Smooth muscle cell (in vitro differentiated cells): ENCODE results near the gene BRD3OS. TPM values are rescaled to one million over a fixed set of nuclear protein-coding genes. Genes with fewer than 3 reads are reported as not detected.

Experiments
- DNase-seq: peaks from one replicate; lab custom pipeline; 2025; ENCODE audit not compliant: unreplicated experiment; lab: John Stamatoyannopoulos, UW
- H2AFZ ChIP-seq: fragments of 200-600 bp; sonication (generic); 2 replicates; pipeline ENCODE4 v1.6.0; 2016; ENCODE audit warnings: antibody characterized with exemption, low read depth, mild to moderate bottlenecking
- H3F3A ChIP-seq: fragments of 200-600 bp; sonication (generic); 2 replicates; pipeline ENCODE4 v1.6.0; 2017; ENCODE audit warnings: antibody characterized with exemption, low read depth
- H3K27ac ChIP-seq: fragments of 200-600 bp; sonication (generic); 2 replicates; pipeline ENCODE4 v1.5.1; 2016; ENCODE audit warnings: low read depth, mild to moderate bottlenecking
- H3K27me3 ChIP-seq: fragments of 200-600 bp; sonication (generic); 2 replicates; pipeline ENCODE4 v1.6.1; 2016; ENCODE audit warnings: low read depth, mild to moderate bottlenecking
- H3K36me3 ChIP-seq: fragments of 200-600 bp; sonication (generic); 2 replicates; pipeline ENCODE4 v1.5.1; 2016; ENCODE audit warnings: low read depth
- H3K4me1 ChIP-seq: fragments of 200-600 bp; sonication (generic); 2 replicates; pipeline ENCODE4 v1.5.1; 2016; ENCODE audit warnings: low read depth
- H3K4me2 ChIP-seq: fragments of 200-600 bp; sonication (generic); 2 replicates; pipeline ENCODE4 v1.6.0; 2016; ENCODE audit warnings: mild to moderate bottlenecking
- H3K4me3 ChIP-seq: fragments of 200-600 bp; sonication (generic); 2 replicates; pipeline ENCODE4 v1.5.1; 2016; ENCODE audit warnings: mild to moderate bottlenecking
- H3K79me2 ChIP-seq: fragments of 200-600 bp; sonication (generic); 2 replicates; pipeline ENCODE4 v1.6.0; 2016; ENCODE audit warnings: low read depth, mild to moderate bottlenecking
- H3K9ac ChIP-seq: fragments of 200-600 bp; sonication (generic); 2 replicates; pipeline ENCODE4 v1.6.0; 2016; ENCODE audit warnings: low read depth
- H3K9me3 ChIP-seq: fragments of 200-600 bp; sonication (generic); replicated peaks from 2 replicates; pipeline ENCODE4 v1.5.1; 2016; ENCODE audit warnings: low read depth
- H4K20me1 ChIP-seq: fragments of 200-600 bp; sonication (generic); 2 replicates; pipeline ENCODE4 v1.6.0; 2016; ENCODE audit warnings: low read depth
- WGBS: methylation state at CpG from one replicate; pipeline ENCODE4 v1.1.7; 2016; ENCODE audit warnings: low lambda C conversion rate; 5-methylcytosine and 5-hydroxymethylcytosine counted together
- polyA plus RNA-seq: library from polyadenylated mRNA; unstranded; fragments of >200 nt; fragmentation: Nextera tagmentation; extraction: Ambion mirVana; gene quantifications from 2 replicates; pipeline ENCODE4 v1.2.1, GENCODE V29; 2016
- total RNA-seq: library from RNA; depleted of rRNA; stranded (reverse); fragments of >200 nt; gene quantifications from 2 replicates; pipeline ENCODE4 v1.2.3, GENCODE V29; 2014
- TF ChIP-seq, protein P1 (sequence below): fragments of 200-600 bp; sonication (generic); IDR thresholded peaks from 2 replicates; pipeline ENCODE4 v1.5.1; 2017; ENCODE audit warnings: borderline replicate concordance, mild to moderate bottlenecking, antibody characterized with exemption; ENCODE audit not compliant: insufficient read depth, poor library complexity, severe bottlenecking

BRD3OS gene
- total and polyA plus RNA-seq, 2 experiments from 2014 or later: 16.0 to 16.1 TPM

DNA sequence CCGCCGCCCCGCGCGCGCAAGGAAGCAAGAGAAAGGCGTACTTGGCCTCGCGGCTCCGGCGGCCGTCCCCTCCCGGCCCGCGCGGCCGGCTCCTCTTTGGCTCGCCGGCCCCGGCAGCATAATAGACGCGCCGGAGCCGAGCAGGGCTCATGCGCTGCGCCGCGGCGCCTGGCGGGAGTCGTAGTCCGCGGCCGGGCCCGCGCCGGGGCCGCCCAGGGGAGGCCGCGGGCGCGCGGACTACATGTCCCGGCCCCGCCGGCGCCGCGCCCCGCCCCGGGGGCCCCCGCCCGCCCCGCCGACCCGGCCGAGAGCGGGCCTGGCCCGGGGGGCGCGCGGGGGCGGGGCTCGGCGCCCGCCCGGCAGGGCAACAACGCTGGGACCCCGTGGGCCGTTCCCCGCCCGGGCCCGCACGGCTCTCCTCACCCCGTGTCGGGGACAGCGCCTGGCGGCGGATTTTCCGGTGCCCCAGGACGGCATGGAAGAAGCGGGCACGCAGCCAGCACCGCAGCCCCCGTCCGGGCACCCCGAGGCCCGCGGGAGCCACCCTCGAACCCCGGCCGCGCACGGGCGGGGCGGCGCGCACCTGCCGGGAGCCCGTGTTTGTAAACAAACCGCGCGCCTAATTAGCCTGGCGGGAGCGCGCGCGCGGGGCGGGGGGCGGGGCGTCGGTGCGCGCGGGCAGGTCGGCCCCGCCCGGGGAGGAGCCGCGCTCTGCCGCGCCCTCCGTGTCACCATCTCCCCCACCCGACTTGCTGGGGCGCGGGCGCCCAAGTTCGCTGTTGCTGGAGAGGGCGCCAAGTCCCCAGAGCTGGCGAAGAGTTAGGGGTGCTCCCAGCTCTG is 42.8 kb downstream of the BRD3OS start, which contains the start of gene BRD3:
BRD3 (minus strand) TSS at position 123 of the 840 bp plus-strand sequence. CDS start 14,549 bp downstream, outside the sequence.
- H3K9ac ChIP-seq: peak within 1 kb of the TSS; percentile 80
- H3K79me2 ChIP-seq: peaks cover 39% of the 10 kb centered on the region
- H3K4me2 ChIP-seq: peak within 1 kb of the TSS; percentile 99
- peaks cover 8% of the 10 kb centered on the region for H3F3A ChIP-seq
- peaks cover 2% of the 10 kb centered on the region for H3K27me3 ChIP-seq
- TF ChIP-seq, protein P1, sequence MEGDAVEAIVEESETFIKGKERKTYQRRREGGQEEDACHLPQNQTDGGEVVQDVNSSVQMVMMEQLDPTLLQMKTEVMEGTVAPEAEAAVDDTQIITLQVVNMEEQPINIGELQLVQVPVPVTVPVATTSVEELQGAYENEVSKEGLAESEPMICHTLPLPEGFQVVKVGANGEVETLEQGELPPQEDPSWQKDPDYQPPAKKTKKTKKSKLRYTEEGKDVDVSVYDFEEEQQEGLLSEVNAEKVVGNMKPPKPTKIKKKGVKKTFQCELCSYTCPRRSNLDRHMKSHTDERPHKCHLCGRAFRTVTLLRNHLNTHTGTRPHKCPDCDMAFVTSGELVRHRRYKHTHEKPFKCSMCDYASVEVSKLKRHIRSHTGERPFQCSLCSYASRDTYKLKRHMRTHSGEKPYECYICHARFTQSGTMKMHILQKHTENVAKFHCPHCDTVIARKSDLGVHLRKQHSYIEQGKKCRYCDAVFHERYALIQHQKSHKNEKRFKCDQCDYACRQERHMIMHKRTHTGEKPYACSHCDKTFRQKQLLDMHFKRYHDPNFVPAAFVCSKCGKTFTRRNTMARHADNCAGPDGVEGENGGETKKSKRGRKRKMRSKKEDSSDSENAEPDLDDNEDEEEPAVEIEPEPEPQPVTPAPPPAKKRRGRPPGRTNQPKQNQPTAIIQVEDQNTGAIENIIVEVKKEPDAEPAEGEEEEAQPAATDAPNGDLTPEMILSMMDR: no peak
- peaks cover 39% of the 10 kb centered on the region for H4K20me1 ChIP-seq
- H2AFZ ChIP-seq: peak within 1 kb of the TSS; percentile 99
- peak within 1 kb of the TSS; percentile 6 for H3K27ac ChIP-seq
- H3K4me3 ChIP-seq: peak within 1 kb of the TSS; percentile 95
- WGBS: 1% methylated on average over 44 of the region's 131 CpGs
- DNase-seq: peak; percentile 62
- no peaks in the 10 kb centered on the region for H3K9me3 ChIP-seq
- H3K4me1 ChIP-seq: no peaks in the 10 kb centered on the region
- no peaks in the 10 kb centered on the region for H3K36me3 ChIP-seq

DNA sequence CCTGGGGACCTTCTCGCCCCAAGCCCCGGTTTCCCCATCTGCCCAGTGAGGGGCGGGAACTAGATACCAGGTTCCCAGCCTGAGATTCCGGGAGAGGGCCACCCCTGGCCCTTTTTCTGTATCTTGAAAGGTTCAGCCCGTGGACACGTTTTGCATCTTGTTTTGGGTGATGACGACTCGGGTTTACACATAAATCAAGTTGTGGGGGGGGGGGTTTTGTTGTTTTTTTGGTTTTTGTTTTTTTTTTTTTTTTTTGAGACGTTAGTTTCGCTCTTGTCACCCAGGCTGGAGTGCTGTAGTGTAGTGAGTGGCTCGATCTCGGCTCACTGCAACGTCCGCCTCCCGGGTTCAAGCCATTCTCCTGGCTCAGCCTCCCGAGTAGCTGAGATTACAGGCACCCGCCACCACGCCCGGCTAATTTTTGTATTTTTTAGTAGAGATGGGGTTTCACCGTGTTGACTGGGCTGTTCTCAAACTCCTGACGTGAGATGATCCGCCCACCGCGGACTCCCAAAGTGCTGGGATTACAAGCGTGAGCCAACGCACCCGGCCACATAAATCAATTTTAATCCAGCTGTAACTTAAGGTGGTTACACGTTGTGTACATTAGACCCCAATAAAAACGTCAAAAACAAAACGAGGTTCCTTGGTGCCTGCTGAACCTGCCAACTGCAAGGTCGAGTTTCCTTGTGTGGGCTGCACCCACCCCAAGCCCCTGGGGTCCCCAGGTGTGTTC is 43.6 kb downstream of the BRD3OS start:
- Histone ChIP-seq H3K9me3 (no peaks in the 10 kb centered on the region), H3K79me2 (peaks cover 31% of the 10 kb centered on the region)
- no peak for DNase-seq

DNA sequence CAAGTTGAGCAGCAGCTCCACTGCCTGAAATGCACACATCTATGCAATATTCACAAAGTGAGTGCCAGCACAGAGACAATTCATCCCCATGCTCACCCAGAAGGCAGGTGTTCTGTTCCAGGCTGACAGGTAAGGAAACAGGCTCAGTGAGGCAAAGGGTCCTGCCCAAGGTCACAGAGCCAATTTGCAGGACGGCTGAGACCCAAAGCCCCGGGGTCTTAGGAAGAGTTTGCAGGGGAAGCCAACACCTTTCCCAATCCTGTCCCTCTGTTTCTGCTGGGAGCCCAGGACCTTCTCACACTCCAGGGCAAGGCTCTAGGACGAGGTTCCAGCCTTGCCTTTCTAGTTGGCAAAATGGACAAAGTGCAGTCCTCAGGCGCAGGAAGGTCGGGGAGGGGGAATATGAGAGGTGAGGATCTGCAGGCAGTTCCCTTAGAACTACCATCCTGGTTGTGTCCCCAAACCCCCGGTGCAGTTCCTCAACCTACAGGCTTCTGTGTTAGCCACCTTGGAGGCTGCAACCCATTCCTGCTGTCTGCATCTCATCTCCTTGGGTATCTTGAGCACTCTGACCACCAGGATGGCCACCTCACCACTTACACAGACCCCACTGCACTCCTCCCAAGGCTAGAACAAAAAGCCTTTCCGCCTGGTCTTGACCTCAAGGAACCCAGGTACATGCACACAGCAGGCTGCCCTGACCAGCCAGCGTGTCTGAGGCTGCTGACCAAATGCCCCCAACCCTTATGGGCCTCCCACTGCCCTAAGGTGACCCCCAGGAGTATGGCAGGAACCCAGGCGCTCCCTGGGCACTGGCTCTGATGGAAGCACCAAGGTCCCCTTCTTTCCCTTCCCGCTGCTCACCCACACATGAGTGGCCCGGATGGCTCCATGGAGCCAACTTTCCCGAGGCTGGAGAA is 44.5 kb downstream of the BRD3OS start:
- H3K79me2 ChIP-seq: peaks cover 23% of the 10 kb centered on the region
- TF ChIP-seq, protein P1: no peak
- no peak overlapping the region for H3K4me3 ChIP-seq
- no peaks in the 10 kb centered on the region for H3K9me3 ChIP-seq
- peaks cover 8% of the 10 kb centered on the region for H3F3A ChIP-seq
- H4K20me1 ChIP-seq: peaks cover 23% of the 10 kb centered on the region
- H3K27me3 ChIP-seq: peaks cover 2% of the 10 kb centered on the region
- DNase-seq: no peak
- H3K4me1 ChIP-seq: no peaks in the 10 kb centered on the region
- H3K36me3 ChIP-seq: no peaks in the 10 kb centered on the region
- no peak overlapping the region for H3K9ac ChIP-seq
- H3K4me2 ChIP-seq: no peak overlapping the region
- H3K27ac ChIP-seq: no peak overlapping the region
- WGBS: 75% methylated on average over 12 of the region's 12 CpGs
- no peak overlapping the region for H2AFZ ChIP-seq

More for the DNA sequence above, 43.6 kb downstream of the BRD3OS start:
- peaks cover 2% of the 10 kb centered on the region for H3K27me3 ChIP-seq
- H3F3A ChIP-seq: peaks cover 8% of the 10 kb centered on the region
- TF ChIP-seq, protein P1: no peak
- H3K36me3 ChIP-seq: no peaks in the 10 kb centered on the region
- 19% methylated on average over 27 of the region's 31 CpGs for WGBS
- H3K4me2 ChIP-seq: peak overlapping the region; percentile 99
- H3K9ac ChIP-seq: peak overlapping the region; percentile 48
- peak overlapping the region; percentile 95 for H3K4me3 ChIP-seq
- H4K20me1 ChIP-seq: peaks cover 31% of the 10 kb centered on the region
- H3K4me1 ChIP-seq: no peaks in the 10 kb centered on the region
- peak overlapping the region; percentile 99 for H2AFZ ChIP-seq
- no peak overlapping the region for H3K27ac ChIP-seq
